Activated CD4-positive, alpha-beta T cell treated with anti-CD3 and anti-CD28 coated beads, Interleukin-2, amount 50 U/mL, for 4 hours (primary cell): Measurements from ENCODE around the gene RAD21L1.

ENCODE experiments used
- DNase-seq, 2 experiments: peaks; one replicate each; pipeline ENCODE4 v3.0.0-alpha.2; 2020

Gene RAD21L1

GRCh38 chr20:1297486-1297885 is 71.6 kb downstream of the RAD21L1 start:
- DNase-seq: no peak

GRCh38 chr20:1298166-1298565 is 72.3 kb downstream of the RAD21L1 start:
- no peak for DNase-seq

GRCh38 chr20:1298888-1299511 is 73.2 kb downstream of the RAD21L1 start:
- DNase-seq: no peak

GRCh38 chr20:1299522-1299921 is 73.7 kb downstream of the RAD21L1 start:
- DNase-seq: peak; percentile 35 to 37

- no peak for DNase-seq
Measured at GRCh38 chr20:1300083-1300840, 74.4 kb downstream of the RAD21L1 start.

GRCh38 chr20:1301031-1301529 is 75.2 kb downstream of the RAD21L1 start:
- peak; percentile 28 to 45 for DNase-seq

- no peak for DNase-seq
Measured at GRCh38 chr20:1302685-1303541, 77.1 kb downstream of the RAD21L1 start.

- no peak for DNase-seq
Measured at GRCh38 chr20:1304710-1305515, 79.1 kb downstream of the RAD21L1 start.
